HepG2 (cell line): ENCODE data around the gene SREBF1. TPM values are rescaled to one million over a fixed set of nuclear protein-coding genes. Genes with fewer than 3 reads are reported as not detected.

Source experiments
- ESRRA ChIP-seq: sonication (generic); formaldehyde crosslinking; IDR thresholded peaks from 2 replicates; pipeline ENCODE4 v1.5.1; 2020; ENCODE audit warnings: mild to moderate bottlenecking, low read depth, missing genetic modification reagents
- NR2F6 ChIP-seq, 2 experiments: IDR thresholded peaks; 2 replicates each; pipeline ENCODE4 v1.6.1; 2016; ENCODE audit warnings: antibody characterized with exemption in 1 of 2, mild to moderate bottlenecking in 1 of 2
- SP140L ChIP-seq: sonication (generic); formaldehyde crosslinking; IDR thresholded peaks from 2 replicates; pipeline ENCODE4 v1.4.0; 2020; ENCODE audit warnings: missing genetic modification reagents, borderline replicate concordance
- SSRP1 ChIP-seq: IDR thresholded peaks from 2 replicates; pipeline ENCODE4 v1.6.1; 2016; ENCODE audit warnings: control low read depth
- ZNF225 ChIP-seq: sonication (generic); formaldehyde crosslinking; IDR thresholded peaks from 2 replicates; pipeline ENCODE4 v1.4.0; 2020; ENCODE audit warnings: mild to moderate bottlenecking, missing genetic modification reagents
- ZNF775 ChIP-seq: sonication (generic); formaldehyde crosslinking; IDR thresholded peaks from 2 replicates; pipeline ENCODE4 v1.4.0; 2020; ENCODE audit warnings: missing genetic modification reagents, mild to moderate bottlenecking, moderate library complexity, borderline replicate concordance
- ZNF883 ChIP-seq: sonication (generic); formaldehyde crosslinking; IDR thresholded peaks from 2 replicates; pipeline ENCODE4 v1.5.1; 2020; ENCODE audit warnings: mild to moderate bottlenecking, missing genetic modification reagents; ENCODE audit errors: not compliant biosample characterization
- polyA plus RNA-seq, 8 experiments: library from polyadenylated mRNA; depleted of rRNA in 3 of 8; stranded (reverse) in 7 of 8; unstranded in 1 of 8; fragments of >200 nt; fragmentation: Illumina TruSeq in 4 of 8; extraction: Trizol in 4 of 8; gene quantifications; 2 replicates each; pipeline versions ENCODE4 v1.2.1 to v1.2.3, GENCODE V29; 2011 to 2016; ENCODE audit warnings: low read depth in 4 of 8, missing spikeins in 1 of 8, mixed read lengths in 1 of 8; ENCODE audit not compliant: insufficient read depth in 1 of 8
- total RNA-seq, 5 experiments: library from RNA; depleted of rRNA; stranded (reverse); fragments of >200 nt; fragmentation: Illumina TruSeq; extraction: Trizol; gene quantifications; 2 replicates each; pipeline ENCODE4 v1.2.3, GENCODE V29; 2016; ENCODE audit warnings: low read depth in 1 of 5
- TF ChIP-seq, protein P1 (sequence below): sonication (generic); formaldehyde crosslinking; IDR thresholded peaks from 2 replicates; pipeline ENCODE4 v1.8.0; 2022; ENCODE audit warnings: mild to moderate bottlenecking, missing genetic modification reagents, borderline replicate concordance
- TF ChIP-seq, protein P2 (sequence below): sonication (generic); formaldehyde crosslinking; IDR thresholded peaks from 2 replicates; pipeline ENCODE4 v1.9.0; 2021; ENCODE audit warnings: missing genetic modification reagents, borderline replicate concordance
- TF ChIP-seq, protein P3 (sequence below): sonication (generic); formaldehyde crosslinking; IDR thresholded peaks from 2 replicates; pipeline ENCODE4 v1.5.1; 2020; ENCODE audit warnings: mild to moderate bottlenecking, missing genetic modification reagents, borderline replicate concordance
- TF ChIP-seq, protein P4 (sequence below): sonication (generic); formaldehyde crosslinking; conservative IDR thresholded peaks from 2 replicates; pipeline ENCODE4 v1.8.0; 2022; ENCODE audit warnings: low read depth, missing genetic modification reagents
- TF ChIP-seq, protein P5 (sequence below): sonication (generic); formaldehyde crosslinking; IDR thresholded peaks from 2 replicates; pipeline ENCODE4 v1.4.0; 2020; ENCODE audit warnings: mild to moderate bottlenecking, low read depth, missing genetic modification reagents
- TF ChIP-seq, protein P6 (sequence below): sonication (generic); formaldehyde crosslinking; IDR thresholded peaks from 2 replicates; pipeline ENCODE4 v1.5.1; 2020; ENCODE audit warnings: mild to moderate bottlenecking, missing genetic modification reagents
- TF ChIP-seq, protein P7 (sequence below): sonication (generic); formaldehyde crosslinking; conservative IDR thresholded peaks from 2 replicates; pipeline ENCODE4 v1.4.0; 2020; ENCODE audit warnings: mild to moderate bottlenecking, missing genetic modification reagents, moderate library complexity

The SREBF1 gene
- total and polyA plus RNA-seq, 2 of the 13 experiments (the other 11 are each of a cell fraction or from before 2014, with no cell fraction given), result 34.3 to 38.0 TPM

DNA sequence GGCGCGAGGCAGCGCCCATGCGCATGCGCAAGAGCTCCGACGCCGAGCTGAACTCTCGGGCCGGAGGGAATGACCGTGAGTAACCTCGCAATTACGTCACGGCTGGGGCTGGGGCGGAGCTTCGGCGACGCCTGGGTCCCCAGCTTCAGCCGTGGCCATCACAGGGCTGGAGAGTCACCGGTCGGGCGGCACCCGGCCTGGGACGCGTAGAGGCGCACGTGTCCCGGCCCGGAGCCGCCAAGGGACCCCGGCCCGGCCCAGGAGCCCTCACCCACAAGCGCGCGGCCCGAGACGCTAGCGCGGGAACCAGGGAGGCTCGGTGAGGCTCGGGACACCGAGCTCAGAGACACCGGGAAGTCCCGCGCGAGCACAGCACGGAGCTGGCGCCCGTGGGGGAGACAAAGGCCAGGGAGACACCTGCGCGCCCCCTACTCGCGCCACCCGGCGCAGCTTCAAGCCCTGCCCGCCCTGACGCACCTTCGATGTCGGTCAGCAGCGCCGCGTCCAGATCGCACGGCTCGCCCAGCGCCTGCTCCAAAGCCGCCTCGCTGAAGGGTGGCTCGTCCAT, 452 bp downstream of the SREBF1 start (continued):
- TF ChIP-seq ZNF225 (CRISPR knock-in tag), result no peak; the same call in 1 of the 2 replicates
- peak; percentile 36; the same call in 1 of the 2 replicates for TF ChIP-seq ZNF775 (CRISPR knock-in tag)
- TF ChIP-seq, protein P1, sequence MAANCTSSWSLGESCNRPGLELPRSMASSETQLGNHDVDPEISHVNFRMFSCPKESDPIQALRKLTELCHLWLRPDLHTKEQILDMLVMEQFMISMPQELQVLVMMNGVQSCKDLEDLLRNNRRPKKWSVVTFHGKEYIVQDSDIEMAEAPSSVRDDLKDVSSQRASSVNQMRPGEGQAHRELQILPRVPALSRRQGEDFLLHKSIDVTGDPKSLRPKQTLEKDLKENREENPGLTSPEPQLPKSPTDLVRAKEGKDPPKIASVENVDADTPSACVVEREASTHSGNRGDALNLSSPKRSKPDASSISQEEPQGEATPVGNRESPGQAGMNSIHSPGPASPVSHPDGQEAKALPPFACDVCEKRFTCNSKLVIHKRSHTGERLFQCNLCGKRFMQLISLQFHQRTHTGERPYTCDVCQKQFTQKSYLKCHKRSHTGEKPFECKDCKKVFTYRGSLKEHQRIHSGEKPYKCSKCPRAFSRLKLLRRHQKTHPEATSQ (CRISPR knock-in tag), result peak; percentile 72; the same call in 1 of the 2 replicates
- TF ChIP-seq, protein P2, sequence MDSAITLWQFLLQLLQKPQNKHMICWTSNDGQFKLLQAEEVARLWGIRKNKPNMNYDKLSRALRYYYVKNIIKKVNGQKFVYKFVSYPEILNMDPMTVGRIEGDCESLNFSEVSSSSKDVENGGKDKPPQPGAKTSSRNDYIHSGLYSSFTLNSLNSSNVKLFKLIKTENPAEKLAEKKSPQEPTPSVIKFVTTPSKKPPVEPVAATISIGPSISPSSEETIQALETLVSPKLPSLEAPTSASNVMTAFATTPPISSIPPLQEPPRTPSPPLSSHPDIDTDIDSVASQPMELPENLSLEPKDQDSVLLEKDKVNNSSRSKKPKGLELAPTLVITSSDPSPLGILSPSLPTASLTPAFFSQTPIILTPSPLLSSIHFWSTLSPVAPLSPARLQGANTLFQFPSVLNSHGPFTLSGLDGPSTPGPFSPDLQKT (CRISPR knock-in tag), result no peak
- peak; percentile 57; the same call in 1 of the 2 replicates for TF ChIP-seq ESRRA (CRISPR knock-in tag)
- TF ChIP-seq, protein P3, sequence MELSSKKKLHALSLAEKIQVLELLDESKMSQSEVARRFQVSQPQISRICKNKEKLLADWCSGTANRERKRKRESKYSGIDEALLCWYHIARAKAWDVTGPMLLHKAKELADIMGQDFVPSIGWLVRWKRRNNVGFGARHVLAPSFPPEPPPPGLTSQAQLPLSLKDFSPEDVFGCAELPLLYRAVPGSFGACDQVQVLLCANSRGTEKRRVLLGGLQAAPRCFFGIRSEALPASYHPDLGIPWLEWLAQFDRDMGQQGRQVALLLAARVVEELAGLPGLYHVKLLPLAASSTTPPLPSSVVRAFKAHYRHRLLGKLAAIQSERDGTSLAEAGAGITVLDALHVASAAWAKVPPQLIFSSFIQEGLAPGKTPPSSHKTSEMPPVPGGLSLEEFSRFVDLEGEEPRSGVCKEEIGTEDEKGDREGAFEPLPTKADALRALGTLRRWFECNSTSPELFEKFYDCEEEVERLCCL, result 0 out of 2 replicates have a peak, but pooled peaks have one; percentile 79
- TF ChIP-seq, protein P4, sequence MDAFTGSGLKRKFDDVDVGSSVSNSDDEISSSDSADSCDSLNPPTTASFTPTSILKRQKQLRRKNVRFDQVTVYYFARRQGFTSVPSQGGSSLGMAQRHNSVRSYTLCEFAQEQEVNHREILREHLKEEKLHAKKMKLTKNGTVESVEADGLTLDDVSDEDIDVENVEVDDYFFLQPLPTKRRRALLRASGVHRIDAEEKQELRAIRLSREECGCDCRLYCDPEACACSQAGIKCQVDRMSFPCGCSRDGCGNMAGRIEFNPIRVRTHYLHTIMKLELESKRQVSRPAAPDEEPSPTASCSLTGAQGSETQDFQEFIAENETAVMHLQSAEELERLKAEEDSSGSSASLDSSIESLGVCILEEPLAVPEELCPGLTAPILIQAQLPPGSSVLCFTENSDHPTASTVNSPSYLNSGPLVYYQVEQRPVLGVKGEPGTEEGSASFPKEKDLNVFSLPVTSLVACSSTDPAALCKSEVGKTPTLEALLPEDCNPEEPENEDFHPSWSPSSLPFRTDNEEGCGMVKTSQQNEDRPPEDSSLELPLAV, result no peak
- TF ChIP-seq, protein P5, sequence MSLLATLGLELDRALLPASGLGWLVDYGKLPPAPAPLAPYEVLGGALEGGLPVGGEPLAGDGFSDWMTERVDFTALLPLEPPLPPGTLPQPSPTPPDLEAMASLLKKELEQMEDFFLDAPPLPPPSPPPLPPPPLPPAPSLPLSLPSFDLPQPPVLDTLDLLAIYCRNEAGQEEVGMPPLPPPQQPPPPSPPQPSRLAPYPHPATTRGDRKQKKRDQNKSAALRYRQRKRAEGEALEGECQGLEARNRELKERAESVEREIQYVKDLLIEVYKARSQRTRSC (CRISPR knock-in tag), result peak; percentile 95
- TF ChIP-seq SSRP1 (CRISPR knock-in tag), result no peak
- no peak for TF ChIP-seq NR2F6 (IDR thresholded peaks at IDR 0.05)
- TF ChIP-seq NR2F6 (CRISPR knock-in tag; IDR thresholded peaks at IDR 0.05), result peak; percentile 67
- TF ChIP-seq, protein P6, sequence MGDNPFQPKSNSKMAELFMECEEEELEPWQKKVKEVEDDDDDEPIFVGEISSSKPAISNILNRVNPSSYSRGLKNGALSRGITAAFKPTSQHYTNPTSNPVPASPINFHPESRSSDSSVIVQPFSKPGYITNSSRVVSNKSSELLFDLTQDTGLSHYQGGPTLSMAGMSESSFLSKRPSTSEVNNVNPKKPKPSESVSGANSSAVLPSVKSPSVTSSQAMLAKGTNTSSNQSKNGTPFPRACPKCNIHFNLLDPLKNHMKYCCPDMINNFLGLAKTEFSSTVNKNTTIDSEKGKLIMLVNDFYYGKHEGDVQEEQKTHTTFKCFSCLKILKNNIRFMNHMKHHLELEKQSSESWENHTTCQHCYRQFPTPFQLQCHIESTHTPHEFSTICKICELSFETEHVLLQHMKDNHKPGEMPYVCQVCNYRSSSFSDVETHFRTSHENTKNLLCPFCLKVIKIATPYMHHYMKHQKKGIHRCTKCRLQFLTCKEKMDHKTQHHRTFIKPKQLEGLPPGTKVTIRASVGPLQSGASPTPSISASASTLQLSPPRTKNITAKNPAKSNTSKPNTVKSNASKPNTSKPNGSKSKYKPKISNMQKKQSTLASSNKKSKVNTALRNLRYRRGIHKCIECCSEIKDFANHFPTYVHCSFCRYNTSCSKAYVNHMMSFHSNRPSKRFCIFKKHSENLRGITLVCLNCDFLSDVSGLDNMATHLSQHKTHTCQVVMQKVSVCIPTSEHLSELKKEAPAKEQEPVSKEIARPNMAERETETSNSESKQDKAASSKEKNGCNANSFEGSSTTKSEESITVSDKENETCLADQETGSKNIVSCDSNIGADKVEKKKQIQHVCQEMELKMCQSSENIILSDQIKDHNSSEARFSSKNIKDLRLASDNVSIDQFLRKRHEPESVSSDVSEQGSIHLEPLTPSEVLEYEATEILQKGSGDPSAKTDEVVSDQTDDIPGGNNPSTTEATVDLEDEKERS (CRISPR knock-in tag), result peak; percentile 89
- TF ChIP-seq ZNF883, result peak; percentile 59
- TF ChIP-seq SP140L (CRISPR knock-in tag), result no peak
- TF ChIP-seq, protein P7, sequence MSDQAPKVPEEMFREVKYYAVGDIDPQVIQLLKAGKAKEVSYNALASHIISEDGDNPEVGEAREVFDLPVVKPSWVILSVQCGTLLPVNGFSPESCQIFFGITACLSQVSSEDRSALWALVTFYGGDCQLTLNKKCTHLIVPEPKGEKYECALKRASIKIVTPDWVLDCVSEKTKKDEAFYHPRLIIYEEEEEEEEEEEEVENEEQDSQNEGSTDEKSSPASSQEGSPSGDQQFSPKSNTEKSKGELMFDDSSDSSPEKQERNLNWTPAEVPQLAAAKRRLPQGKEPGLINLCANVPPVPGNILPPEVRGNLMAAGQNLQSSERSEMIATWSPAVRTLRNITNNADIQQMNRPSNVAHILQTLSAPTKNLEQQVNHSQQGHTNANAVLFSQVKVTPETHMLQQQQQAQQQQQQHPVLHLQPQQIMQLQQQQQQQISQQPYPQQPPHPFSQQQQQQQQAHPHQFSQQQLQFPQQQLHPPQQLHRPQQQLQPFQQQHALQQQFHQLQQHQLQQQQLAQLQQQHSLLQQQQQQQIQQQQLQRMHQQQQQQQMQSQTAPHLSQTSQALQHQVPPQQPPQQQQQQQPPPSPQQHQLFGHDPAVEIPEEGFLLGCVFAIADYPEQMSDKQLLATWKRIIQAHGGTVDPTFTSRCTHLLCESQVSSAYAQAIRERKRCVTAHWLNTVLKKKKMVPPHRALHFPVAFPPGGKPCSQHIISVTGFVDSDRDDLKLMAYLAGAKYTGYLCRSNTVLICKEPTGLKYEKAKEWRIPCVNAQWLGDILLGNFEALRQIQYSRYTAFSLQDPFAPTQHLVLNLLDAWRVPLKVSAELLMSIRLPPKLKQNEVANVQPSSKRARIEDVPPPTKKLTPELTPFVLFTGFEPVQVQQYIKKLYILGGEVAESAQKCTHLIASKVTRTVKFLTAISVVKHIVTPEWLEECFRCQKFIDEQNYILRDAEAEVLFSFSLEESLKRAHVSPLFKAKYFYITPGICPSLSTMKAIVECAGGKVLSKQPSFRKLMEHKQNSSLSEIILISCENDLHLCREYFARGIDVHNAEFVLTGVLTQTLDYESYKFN, result peak; percentile 65
